Hypothalamus (tissue), 51 donors: ENCODE results near the gene GNB3.
A peak's percentile ranks its signal among the peaks of the same experiment; 100 is the strongest.

Source experiments
- DNase-seq, 51 donors: peaks; one replicate each; lab custom pipeline; 2025; lab: John Stamatoyannopoulos, UW

The GNB3 gene

GRCh38 chr12:6823182-6824084, 17.3 kb upstream of the GNB3 start:
- no peak for DNase-seq

- peak in 3 of 51 donors; percentile 13 to 31 (median 18) for DNase-seq
These were observed 16.5 kb upstream of the GNB3 start for GRCh38 chr12:6824085-6824775.

- DNase-seq: peak in 2 of 51 donors; percentile 51 to 65
These were observed 15.8 kb upstream of the GNB3 start for GRCh38 chr12:6824901-6825381.

GRCh38 chr12:6825398-6826124, 15.2 kb upstream of the GNB3 start:
- DNase-seq: peak in 48 of 51 donors; percentile 27 to 87 (median 70)

- no peak for DNase-seq
These were observed 14.5 kb upstream of the GNB3 start for GRCh38 chr12:6826125-6826733.

- DNase-seq: no peak
These were observed 13.8 kb upstream of the GNB3 start for GRCh38 chr12:6826734-6827436.

GRCh38 chr12:6827437-6827911, 13.3 kb upstream of the GNB3 start:
- DNase-seq: peak in 36 of 51 donors; percentile 20 to 82 (median 62)

GRCh38 chr12:6827982-6828780, 12.5 kb upstream of the GNB3 start, which contains the start of gene P3H3:
TSS of gene P3H3 (plus strand) at chr12:6828407. CDS start at chr12:6828441, 34 bp downstream.
- DNase-seq: peak in 16 of 51 donors; percentile 14 to 46 (median 26)

- peak in 22 of 51 donors; percentile 8 to 69 (median 40) for DNase-seq
These were observed 11.8 kb upstream of the GNB3 start for GRCh38 chr12:6828781-6829535.

GRCh38 chr12:6829536-6830220, 11.0 kb upstream of the GNB3 start:
- peak in 5 of 51 donors; percentile 24 to 69 (median 61) for DNase-seq

- no peak for DNase-seq
These were observed 10.3 kb upstream of the GNB3 start for GRCh38 chr12:6830286-6830890.

GRCh38 chr12:6830999-6831398, 9.7 kb upstream of the GNB3 start:
- DNase-seq: no peak

- no peak for DNase-seq
These were observed 9.2 kb upstream of the GNB3 start for GRCh38 chr12:6831450-6831995.

- no peak for DNase-seq
These were observed 8.6 kb upstream of the GNB3 start for GRCh38 chr12:6832125-6832524.

- no peak for DNase-seq
These were observed 7.4 kb upstream of the GNB3 start for GRCh38 chr12:6833189-6833890.

- DNase-seq: no peak
These were observed 6.5 kb upstream of the GNB3 start for GRCh38 chr12:6834254-6834653.
